SK-N-SH (cell line): Measurements from ENCODE around the gene RIPPLY3.

Experiments used
- GABPA ChIP-seq: IDR thresholded peaks from 2 replicates; pipeline ENCODE4 v1.4.0; 2012; ENCODE audit warnings: low read depth, mild to moderate bottlenecking
- JUND ChIP-seq: IDR thresholded peaks from 2 replicates; pipeline ENCODE4 v1.4.0; 2012
- POLR2AphosphoS5 ChIP-seq: IDR thresholded peaks from 2 replicates; pipeline ENCODE4 v1.6.1; 2012; ENCODE audit warnings: low read depth, low read length
- RAD21 ChIP-seq: IDR thresholded peaks from 2 replicates; pipeline ENCODE4 v1.6.1; 2012; ENCODE audit warnings: mild to moderate bottlenecking, low read length
- RXRA ChIP-seq: IDR thresholded peaks from 2 replicates; pipeline ENCODE4 v1.4.0; 2012; ENCODE audit warnings: low read depth, mild to moderate bottlenecking, borderline replicate concordance
- TAF1 ChIP-seq: IDR thresholded peaks from 2 replicates; pipeline ENCODE4 v1.6.1; 2012; ENCODE audit warnings: low read depth, mild to moderate bottlenecking, low read length, moderate library complexity, borderline replicate concordance
- TCF12 ChIP-seq: IDR thresholded peaks from 2 replicates; pipeline ENCODE4 v1.4.0; 2012
- TF ChIP-seq, protein P1 (sequence below): fragments of 150-350 bp; IDR thresholded peaks from 2 replicates; pipeline ENCODE4 v1.6.1; 2017; ENCODE audit warnings: antibody characterized with exemption, low read length, low read depth, borderline replicate concordance
- TF ChIP-seq, protein P2 (sequence below): fragments of 200-600 bp; sonication (generic); IDR thresholded peaks from 2 replicates; pipeline ENCODE4 v1.6.1; 2017; ENCODE audit warnings: antibody characterized with exemption, mild to moderate bottlenecking, moderate library complexity

GRCh38 chr21:36976228-36976861 lies 30.2 kb upstream of the RIPPLY3 start:
- TF ChIP-seq TCF12 (no peak), GABPA (no peak), POLR2AphosphoS5 (no peak), RAD21 (no peak), JUND (no peak), TAF1 (no peak), RXRA (no peak)
- TF ChIP-seq, protein P1, sequence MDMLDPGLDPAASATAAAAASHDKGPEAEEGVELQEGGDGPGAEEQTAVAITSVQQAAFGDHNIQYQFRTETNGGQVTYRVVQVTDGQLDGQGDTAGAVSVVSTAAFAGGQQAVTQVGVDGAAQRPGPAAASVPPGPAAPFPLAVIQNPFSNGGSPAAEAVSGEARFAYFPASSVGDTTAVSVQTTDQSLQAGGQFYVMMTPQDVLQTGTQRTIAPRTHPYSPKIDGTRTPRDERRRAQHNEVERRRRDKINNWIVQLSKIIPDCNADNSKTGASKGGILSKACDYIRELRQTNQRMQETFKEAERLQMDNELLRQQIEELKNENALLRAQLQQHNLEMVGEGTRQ, result no peak
- TF ChIP-seq, protein P2, sequence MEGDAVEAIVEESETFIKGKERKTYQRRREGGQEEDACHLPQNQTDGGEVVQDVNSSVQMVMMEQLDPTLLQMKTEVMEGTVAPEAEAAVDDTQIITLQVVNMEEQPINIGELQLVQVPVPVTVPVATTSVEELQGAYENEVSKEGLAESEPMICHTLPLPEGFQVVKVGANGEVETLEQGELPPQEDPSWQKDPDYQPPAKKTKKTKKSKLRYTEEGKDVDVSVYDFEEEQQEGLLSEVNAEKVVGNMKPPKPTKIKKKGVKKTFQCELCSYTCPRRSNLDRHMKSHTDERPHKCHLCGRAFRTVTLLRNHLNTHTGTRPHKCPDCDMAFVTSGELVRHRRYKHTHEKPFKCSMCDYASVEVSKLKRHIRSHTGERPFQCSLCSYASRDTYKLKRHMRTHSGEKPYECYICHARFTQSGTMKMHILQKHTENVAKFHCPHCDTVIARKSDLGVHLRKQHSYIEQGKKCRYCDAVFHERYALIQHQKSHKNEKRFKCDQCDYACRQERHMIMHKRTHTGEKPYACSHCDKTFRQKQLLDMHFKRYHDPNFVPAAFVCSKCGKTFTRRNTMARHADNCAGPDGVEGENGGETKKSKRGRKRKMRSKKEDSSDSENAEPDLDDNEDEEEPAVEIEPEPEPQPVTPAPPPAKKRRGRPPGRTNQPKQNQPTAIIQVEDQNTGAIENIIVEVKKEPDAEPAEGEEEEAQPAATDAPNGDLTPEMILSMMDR, result no peak
